NCI-H2196 (cell line): ENCODE results near the gene STIP1.
"Not testable (repeated sequence)": the region's sequence is repeated elsewhere in the genome, so short reads cannot be mapped to it uniquely, and the experiment has no call there.

Source experiments
- DNase-seq: peaks from one replicate; lab custom pipeline; 2025; ENCODE audit not compliant: unreplicated experiment; lab: John Stamatoyannopoulos, UW

Gene STIP1

DNA sequence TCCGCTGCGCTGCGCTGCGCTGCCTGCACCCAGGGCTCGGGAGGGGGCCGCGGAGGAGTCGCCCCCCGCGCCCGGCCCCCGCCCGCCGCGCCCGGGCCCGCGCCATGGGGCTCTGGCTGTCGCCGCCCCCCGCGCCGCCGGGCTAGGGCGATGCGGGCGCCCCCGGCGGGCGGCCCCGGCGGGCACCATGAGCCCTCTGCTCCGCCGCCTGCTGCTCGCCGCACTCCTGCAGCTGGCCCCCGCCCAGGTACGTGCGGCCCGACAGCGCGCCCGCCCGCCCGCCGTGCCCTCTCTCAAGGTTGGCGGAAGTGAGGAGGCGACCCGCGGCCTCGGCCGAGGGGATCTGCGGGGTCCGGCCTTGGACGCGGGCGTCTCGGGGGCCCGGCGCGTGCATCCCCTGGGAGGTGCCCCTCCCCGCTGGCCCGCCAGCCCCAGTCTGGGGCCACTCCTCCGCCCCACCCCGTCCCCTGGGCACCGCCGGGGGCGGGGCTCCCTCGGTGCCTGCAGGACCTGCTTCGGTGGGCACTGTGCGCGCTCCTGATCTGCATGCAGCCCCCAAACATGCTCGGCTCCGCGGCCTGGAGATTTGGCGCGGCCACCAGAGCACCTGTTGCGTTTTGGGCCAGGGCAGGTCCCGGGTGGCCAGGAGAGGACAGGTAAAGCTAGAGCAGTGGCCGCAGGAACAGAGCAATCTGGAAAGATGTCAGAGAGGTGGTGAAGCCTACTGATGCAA lies 48.8 kb downstream of the STIP1 start:
- DNase-seq: peak; percentile 53

- DNase-seq: no peak
Observed at GRCh38 chr11:64235437-64236161, 49.6 kb downstream of the STIP1 start.

DNA sequence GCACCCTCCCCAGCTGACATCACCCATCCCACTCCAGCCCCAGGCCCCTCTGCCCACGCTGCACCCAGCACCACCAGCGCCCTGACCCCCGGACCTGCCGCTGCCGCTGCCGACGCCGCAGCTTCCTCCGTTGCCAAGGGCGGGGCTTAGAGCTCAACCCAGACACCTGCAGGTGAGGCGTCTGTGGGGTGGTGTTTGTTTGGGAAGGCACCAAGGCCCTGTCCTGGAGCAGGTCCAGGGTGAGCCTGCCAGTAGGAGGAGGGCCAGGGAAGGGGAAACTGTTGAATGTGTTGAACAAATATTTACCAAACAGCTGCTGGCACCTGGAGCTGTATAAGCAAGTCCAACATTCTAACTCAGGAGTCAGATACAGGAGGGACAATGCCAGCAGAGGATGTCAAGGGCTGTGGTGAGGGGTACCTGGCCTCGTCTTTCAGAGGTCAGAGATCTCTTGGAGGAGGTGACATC lies 51.5 kb downstream of the STIP1 start:
- DNase-seq: peak; percentile 97

- DNase-seq: no peak
Observed at GRCh38 chr11:64238076-64238475, 52.1 kb downstream of the STIP1 start.

DNA sequence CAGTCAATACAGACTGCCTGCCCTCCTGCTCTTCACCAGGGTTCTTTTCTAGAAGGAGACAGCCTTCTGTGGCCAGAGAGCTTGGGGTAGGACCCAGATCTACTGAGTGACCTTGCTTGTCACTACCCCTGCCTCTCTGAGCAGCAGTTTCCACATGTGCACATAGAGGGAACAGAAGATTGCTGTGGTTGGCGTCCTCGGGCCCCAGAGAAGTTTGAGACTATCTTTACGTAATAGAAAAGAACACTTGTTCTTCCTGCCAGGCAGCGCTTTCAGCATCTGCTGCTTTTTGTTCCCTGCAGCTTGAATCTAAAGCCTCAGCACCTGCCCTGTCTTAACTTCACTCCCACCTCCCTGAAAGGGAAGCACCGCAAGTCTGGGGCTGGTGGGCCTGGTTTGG lies 53.0 kb downstream of the STIP1 start:
- no peak for DNase-seq

DNA sequence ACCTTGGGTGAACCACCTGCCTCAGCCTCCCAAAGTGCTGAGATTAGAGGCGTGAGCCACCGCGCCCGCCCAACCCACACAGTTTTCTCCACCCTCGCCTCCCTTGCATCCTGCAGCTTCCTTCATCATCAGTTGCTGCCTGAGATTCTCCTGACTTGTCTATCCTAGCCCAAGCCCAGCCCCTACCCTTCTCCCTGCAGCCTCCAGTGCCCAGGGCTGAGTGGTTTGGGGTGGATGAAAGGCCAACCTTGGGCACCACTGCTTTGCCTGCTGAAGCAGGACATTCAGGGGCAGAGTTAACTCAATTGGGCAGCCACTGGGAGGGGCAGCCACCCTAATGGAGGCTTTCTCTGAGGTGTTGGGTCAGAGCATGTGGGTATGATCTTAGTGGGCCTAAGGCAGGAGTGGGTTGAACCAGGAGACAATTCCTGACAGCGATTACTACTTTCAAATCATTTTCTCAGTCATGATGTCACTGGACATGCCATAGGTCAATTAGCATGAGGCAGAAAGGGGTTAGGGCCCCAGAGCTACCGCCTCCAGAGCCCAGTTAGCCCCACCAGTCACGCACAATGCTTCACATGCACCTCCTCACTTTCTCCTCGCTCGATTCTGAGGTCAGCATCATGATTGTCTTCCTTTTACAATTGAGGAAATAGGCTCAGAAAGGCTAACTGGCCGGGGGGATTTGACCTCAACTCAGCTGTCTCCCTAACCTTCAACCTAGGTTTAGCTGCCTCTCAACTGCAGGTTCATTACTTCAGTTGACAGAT lies 53.9 kb downstream of the STIP1 start:
- peak; percentile 61 for DNase-seq

GRCh38 chr11:64240435-64241240 lies 54.7 kb downstream of the STIP1 start, which contains the start of gene FKBP2:
FKBP2 (plus strand) TSS chr11:64241095; CDS start chr11:64242388, 1,293 bp downstream.
- DNase-seq: peak; percentile 98

DNA sequence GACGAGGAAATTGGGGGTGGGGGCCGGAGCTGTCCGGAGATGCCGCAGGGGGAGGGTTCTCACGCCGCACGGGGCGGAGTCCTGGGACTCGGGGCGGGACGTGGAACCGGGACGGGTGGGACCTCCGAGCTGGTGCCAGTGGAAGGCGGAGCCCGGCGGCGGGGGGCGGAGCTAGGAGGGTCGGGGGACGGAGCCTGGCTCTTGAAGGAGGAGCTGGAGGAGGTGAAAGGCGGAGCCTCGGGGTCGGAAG lies 55.2 kb downstream of the STIP1 start:
- DNase-seq: peak; percentile 98

GRCh38 chr11:64241491-64242374 lies 55.8 kb downstream of the STIP1 start:
- DNase-seq: peak; percentile 19

DNA sequence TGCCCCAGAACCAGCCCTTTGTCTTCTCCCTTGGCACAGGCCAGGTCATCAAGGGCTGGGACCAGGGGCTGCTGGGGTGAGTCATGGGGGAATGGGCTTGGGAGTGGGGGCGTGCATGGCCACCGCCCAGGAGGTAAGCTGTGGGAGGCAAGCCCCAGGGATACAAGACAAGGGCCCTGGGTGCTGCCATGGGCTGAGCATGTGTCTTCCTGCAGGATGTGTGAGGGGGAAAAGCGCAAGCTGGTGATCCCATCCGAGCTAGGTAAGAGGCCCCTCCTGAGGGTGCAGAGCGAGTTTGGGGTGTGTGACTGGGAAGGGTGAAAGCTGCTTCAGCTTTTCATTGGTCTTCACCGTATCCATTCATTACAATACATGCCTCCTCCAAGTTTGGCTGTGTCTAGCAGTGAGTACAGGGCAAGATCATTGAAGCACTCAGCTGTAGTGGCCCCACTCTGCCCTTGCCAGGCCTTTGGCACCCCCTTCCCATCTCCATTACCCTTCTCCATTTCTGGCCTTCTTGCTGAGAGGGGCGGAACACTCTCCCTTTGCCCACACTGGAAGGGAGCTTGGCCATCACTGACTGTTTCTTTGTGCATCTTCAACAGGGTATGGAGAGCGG lies 57.4 kb downstream of the STIP1 start:
- DNase-seq: no peak

DNA sequence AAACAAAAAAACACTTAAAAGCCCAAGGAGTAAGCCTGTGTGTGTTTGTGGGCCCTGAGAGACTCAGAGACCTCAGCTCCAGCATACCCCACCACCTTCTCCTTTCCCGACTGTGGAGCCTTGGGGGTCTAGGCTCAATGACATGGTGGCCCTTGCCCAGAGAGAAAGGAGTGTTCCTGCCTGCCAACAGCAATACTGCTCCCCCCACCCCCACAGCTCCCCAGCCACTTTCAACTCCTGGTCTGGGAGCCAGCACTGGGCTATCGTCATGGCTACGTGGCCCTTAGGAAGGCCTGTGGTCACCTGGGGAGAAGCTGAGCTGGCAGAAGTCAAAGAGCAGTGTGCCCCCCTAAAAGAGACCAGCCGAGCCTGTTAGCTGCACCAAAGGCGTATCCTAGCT lies 58.1 kb downstream of the STIP1 start:
- DNase-seq: no peak

DNA sequence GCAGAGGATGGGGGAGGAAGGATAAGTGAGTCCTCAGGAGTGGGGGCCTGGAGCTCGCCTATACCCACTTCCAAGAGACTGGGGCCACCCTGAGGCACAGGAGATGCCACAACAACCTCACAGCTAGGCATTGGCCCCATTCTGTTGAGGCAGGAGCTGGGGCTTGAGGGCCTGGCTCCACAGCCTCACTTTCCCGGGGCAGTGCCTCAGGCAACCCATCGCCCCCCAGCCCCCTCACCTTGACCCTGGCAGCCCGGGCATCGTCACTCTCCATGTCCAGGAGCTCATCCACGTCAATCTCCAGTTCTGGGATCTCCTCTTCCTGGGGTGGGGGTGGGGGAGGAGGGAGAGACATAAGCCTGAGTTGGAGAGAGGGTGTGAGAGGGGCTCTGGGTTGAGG lies 59.0 kb downstream of the STIP1 start:
- DNase-seq: no peak

GRCh38 chr11:64245401-64245796 lies 59.4 kb downstream of the STIP1 start:
- DNase-seq: peak; percentile 52

GRCh38 chr11:64245797-64246620 lies 60.0 kb downstream of the STIP1 start:
- DNase-seq: peak; percentile 62

- not testable (repeated sequence) for DNase-seq
Observed at GRCh38 chr11:64246621-64246870, 60.6 kb downstream of the STIP1 start.

DNA sequence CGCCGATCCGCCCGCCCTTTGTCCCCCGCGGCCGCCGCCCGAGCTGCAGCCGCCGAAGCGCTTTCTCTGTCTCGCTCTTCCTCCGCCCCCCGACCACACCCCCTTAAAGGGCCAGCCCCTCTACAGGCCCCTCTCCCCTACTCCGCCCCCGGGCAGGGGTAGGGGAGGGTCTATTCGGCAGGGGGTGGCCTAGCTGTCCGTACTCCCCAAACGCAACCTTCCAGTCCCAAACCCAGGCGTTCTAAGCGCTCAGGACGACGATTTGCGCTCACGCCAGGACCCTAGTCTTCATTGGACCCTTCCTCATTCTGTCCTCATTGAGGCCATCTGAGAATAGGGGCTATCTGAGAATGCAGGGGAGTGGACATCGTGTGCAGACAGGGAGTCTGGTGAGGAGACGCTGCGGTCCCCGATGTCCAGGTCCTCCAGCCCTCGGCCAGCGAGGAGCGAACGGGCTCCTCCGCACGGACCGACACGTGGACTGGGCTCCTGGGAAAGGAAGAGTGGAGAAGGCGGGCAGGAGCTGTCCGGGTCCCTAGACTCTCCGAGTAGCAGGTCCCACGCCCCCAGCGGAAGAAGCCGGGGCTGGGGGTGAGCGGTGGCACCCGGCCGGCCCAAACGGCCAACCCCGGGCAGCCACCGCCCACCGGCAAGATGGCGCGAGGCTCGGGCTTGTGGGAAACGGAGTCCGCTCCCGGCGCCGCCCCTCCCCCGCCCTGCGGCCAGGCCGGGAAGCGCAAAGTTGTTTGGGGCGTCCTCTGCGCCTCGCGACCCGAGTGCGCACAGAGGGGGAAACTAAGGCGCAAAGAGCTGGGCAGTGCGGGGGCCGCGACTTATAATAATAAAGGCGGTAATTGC lies 61.1 kb downstream of the STIP1 start, which contains the start of gene PPP1R14B:
TSS of gene PPP1R14B (minus strand) at position 73 of the 858 bp plus-strand sequence. CDS start 270 bp downstream, outside the sequence.
- DNase-seq: peak; percentile 87

GRCh38 chr11:64247729-64248531 lies 62.0 kb downstream of the STIP1 start:
- DNase-seq: no peak
